ENCODE results near the gene RGS10. TPM values are rescaled to one million over a fixed set of nuclear protein-coding genes. Genes with fewer than 3 reads are reported as not detected.

Gene RGS10
- total RNA-seq, 1 experiment from 2014 or later: 10.6 TPM

GRCh38 chr10:119511828-119512515, 30.5 kb downstream of the RGS10 start:
- H3K79me2 ChIP-seq (ENCODE audit: insufficient read depth, low read length): no peaks in the 10 kb centered on the region
- H2AK5ac ChIP-seq (ENCODE audit: insufficient read length, low read length): no peak overlapping the region
- H3K79me1 ChIP-seq (ENCODE audit: insufficient read depth, low read depth, low read length, poor library complexity, severe bottlenecking): no peaks in the 10 kb centered on the region
- no peak overlapping the region for H2BK20ac ChIP-seq (ENCODE audit: low read depth, low read length, poor library complexity, severe bottlenecking)
- H3K4me3 Mint-ChIP-seq: no peak overlapping the region
- H3K23ac ChIP-seq (ENCODE audit: insufficient read length, low read depth, low read length): no peak overlapping the region
- H3K36me3 Mint-ChIP-seq (ENCODE audit: insufficient read depth in 1 of 3, low read depth in 3 of 3): peaks cover 0 to 2% (median 0%) of the 10 kb centered on the region in 3 experiments; a peak in 1 of 7 replicates
- no peaks in the 10 kb centered on the region for H4K20me1 ChIP-seq (ENCODE audit: control insufficient read depth, insufficient read depth, insufficient read length)
- H4K91ac ChIP-seq (ENCODE audit: insufficient read length, low read depth, low read length): no peak overlapping the region
- no peak overlapping the region for H3K4ac ChIP-seq (ENCODE audit: low read depth, low read length)
- no peaks in the 10 kb centered on the region for H3K27me3 ChIP-seq (ENCODE audit: insufficient read depth, low read length)
- H3K18ac ChIP-seq (ENCODE audit: insufficient read length, low read depth, low read length): no peak overlapping the region
- no peaks in the 10 kb centered on the region; a peak in 1 of 5 replicates for H3K9me3 Mint-ChIP-seq
- no peak overlapping the region for H3K56ac ChIP-seq (ENCODE audit: insufficient read length, low read depth, low read length)
- peaks cover 13 to 15% of the 10 kb centered on the region in 2 experiments for H3K4me1 Mint-ChIP-seq
- no peak overlapping the region for H2BK15ac ChIP-seq (ENCODE audit: low read depth, low read length)
- no peak overlapping the region for H3T11ph ChIP-seq (ENCODE audit: low read length)
- H4K8ac ChIP-seq (replicated peaks; ENCODE audit: insufficient read length, low read depth, low read length): no peak overlapping the region
- no peaks in the 10 kb centered on the region; the same call in none of the 2 replicates for H3K27me3 Mint-ChIP-seq (ENCODE audit: low read depth)
- H3K23me2 ChIP-seq (ENCODE audit: insufficient read length, low read depth, low read length, poor library complexity, severe bottlenecking): no peaks in the 10 kb centered on the region
- no peak overlapping the region for H2BK5ac ChIP-seq (ENCODE audit: insufficient read length, low read length)
- H3K27ac Mint-ChIP-seq: no peak overlapping the region
- H2BK12ac ChIP-seq (ENCODE audit: insufficient read length, low read depth, low read length): no peak overlapping the region
- no peak overlapping the region for H2AFZ ChIP-seq (ENCODE audit: low read length)
- no peaks in the 10 kb centered on the region; the same call in 1 of the 2 replicates for H3K4me1 ChIP-seq (ENCODE audit: insufficient read depth, low read length)
- H3K27ac ChIP-seq (ENCODE audit: insufficient read length, low read depth, low read length): no peak overlapping the region
- no peak overlapping the region for H4K5ac ChIP-seq (ENCODE audit: insufficient read length, low read depth, low read length)
- H3K14ac ChIP-seq (ENCODE audit: insufficient read depth, low read length): no peak overlapping the region
- no CpG with 5 or more reads among the region's 19 CpGs for WGBS (ENCODE audit: extremely low coverage, insufficient read length, low lambda C conversion rate)
- H2BK120ac ChIP-seq (ENCODE audit: low read depth, low read length, poor library complexity, severe bottlenecking): no peak overlapping the region
- no peak overlapping the region for H3K9ac ChIP-seq (ENCODE audit: extremely low read depth, insufficient read length, low read length)
- DNase-seq: no peak
- TF ChIP-seq CTCF (conservative IDR thresholded peaks at IDR 0.05): no peak
- H3K9me3 ChIP-seq (ENCODE audit: control insufficient read depth, low read depth, low read length): no peaks in the 10 kb centered on the region
- H3K4me2 ChIP-seq (ENCODE audit: insufficient read depth, insufficient read length, low read length): no peak overlapping the region
